Measurements from ENCODE around the gene OR10W1.

GRCh38 chr11:58276151-58276550 is 8.1 kb upstream of the OR10W1 start:
- TF ChIP-seq CTCF (IDR thresholded peaks at IDR 0.05) (no peak), POLR2A (IDR thresholded peaks at IDR 0.05) (no peak)
